GM19468 (cell line): ENCODE results near the gene SLC6A4.
"Not testable (repeated sequence)": the region's sequence is repeated elsewhere in the genome, so short reads cannot be mapped to it uniquely, and the experiment has no call there.

Experiments
- ATAC-seq: cut with Tn5 transposase; IDR thresholded peaks from one replicate; pipeline ENCODE4 v1.9.1; 2021; ENCODE audit warnings: mild to moderate bottlenecking, moderate library complexity, moderate number of reproducible peaks; ENCODE audit not compliant: unreplicated experiment; ENCODE audit errors: extremely low read depth

Gene SLC6A4

DNA sequence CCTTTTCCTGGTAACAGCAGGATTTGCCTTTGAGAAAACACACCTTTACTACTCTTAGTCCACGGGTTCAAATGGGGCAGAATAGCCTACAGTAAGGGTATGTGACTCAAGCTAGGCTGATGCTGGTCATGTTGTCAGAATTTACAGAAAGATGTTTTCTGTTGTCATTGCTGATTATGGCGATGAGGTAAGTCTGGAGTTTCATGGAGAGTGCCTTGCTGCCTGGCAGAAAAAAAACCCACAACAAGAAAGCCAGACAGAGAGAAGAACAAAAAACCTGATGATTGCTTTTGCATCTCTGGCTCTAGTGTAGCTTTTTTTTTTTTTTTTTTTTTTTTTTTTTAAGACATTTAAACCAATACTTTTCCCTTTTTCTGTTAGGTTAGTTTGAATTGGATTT is 47.9 kb downstream of the SLC6A4 start:
- ATAC-seq, result no peak

GRCh38 chr17:30186761-30187160 is 48.7 kb downstream of the SLC6A4 start:
- ATAC-seq, result no peak

GRCh38 chr17:30176855-30177254 is 58.6 kb downstream of the SLC6A4 start:
- no peak for ATAC-seq

GRCh38 chr17:30174556-30174955 is 60.9 kb downstream of the SLC6A4 start:
- no peak for ATAC-seq

GRCh38 chr17:30173649-30174048 is 61.8 kb downstream of the SLC6A4 start:
- ATAC-seq, result peak; percentile 65

GRCh38 chr17:30172560-30172959 is 62.9 kb downstream of the SLC6A4 start:
- ATAC-seq, result no peak

- ATAC-seq, result no peak
These were observed 65.0 kb downstream of the SLC6A4 start for GRCh38 chr17:30170415-30170987.

- ATAC-seq, result no peak
These were observed 69.5 kb downstream of the SLC6A4 start for GRCh38 chr17:30165960-30166359.

GRCh38 chr17:30165147-30165546 is 70.3 kb downstream of the SLC6A4 start:
- no peak for ATAC-seq

DNA sequence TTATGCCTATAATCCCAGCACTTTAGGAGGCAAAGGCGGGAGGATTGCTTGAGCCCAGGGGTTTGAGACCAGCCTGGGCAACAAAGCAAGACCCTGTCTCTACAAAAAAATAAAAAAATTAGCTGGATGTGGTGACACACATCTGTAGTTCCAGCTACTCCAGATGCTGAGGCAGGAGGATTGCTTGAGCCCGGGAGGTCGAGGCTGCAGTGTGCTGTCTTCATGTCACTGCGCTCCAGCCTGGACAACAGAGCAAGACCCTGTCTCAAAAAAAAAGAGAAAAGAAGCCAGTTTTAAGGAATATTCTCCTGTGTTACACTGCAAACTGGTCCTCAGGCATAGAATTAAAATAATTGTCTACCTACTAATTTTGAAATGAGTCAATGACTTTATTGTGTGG is 71.0 kb downstream of the SLC6A4 start:
- ATAC-seq, result no peak

- no peak for ATAC-seq
These were observed 73.9 kb downstream of the SLC6A4 start for GRCh38 chr17:30161601-30162000.

GRCh38 chr17:30160419-30161172 is 74.9 kb downstream of the SLC6A4 start:
- no peak for ATAC-seq

- no peak for ATAC-seq
These were observed 76.4 kb downstream of the SLC6A4 start for GRCh38 chr17:30158896-30159625.

- ATAC-seq, result no peak
These were observed 80.1 kb downstream of the SLC6A4 start for GRCh38 chr17:30155389-30155788.

GRCh38 chr17:30153463-30153862 is 82.0 kb downstream of the SLC6A4 start:
- no peak for ATAC-seq

- no peak for ATAC-seq
These were observed 84.0 kb downstream of the SLC6A4 start for GRCh38 chr17:30151471-30151870.

DNA sequence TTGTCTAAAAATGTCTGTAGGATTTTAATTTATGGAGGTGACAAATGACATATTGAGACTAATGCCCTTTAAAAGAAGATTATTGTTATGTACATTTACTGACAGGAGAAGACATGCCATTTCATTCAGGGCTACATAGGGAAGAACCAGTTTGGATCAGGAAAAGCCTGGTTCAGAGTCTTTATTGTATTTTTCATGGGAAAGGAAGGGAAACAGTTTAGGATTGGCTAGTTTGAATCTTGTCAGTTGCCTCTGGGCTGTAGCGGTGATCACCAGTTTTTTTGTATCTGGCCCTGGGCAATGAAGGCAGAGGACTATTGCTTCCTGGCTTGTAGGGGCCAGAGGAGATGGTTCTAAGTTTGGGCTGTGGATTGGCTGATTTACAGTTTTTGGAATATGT is 87.1 kb downstream of the SLC6A4 start:
- no peak for ATAC-seq

DNA sequence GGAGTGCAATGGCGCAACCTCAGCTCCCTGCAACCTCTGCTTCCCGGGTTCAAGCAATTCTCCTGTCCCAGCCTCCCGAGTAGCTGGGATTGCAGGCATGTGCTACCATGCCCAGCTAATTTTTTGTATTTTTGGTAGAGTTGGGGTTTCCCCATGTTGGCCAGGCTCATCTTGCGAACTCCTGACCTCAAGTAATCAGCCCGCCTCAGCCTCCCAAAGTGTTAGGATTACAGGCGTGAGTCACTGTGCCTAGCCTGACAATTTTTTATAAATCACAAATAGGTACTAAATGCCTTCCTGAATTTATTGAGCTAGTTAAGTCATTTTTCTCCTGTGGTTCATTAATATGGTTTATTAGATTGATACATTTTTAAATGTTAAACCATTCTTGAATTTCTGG is 87.6 kb downstream of the SLC6A4 start:
- ATAC-seq, result not testable (repeated sequence)
